HEK293 (cell line): ENCODE results near the gene ZNF385D.

Source experiments
- CTCF ChIA-PET: fragments of 350-600 bp; formaldehyde crosslinking; extraction: SDS; loops from one replicate; lab custom pipeline; 2021; ENCODE audit warnings: antibody characterized with exemption; lab: Yijun Ruan, JAX
- POLR2A ChIA-PET: fragments of 300-600 bp; formaldehyde crosslinking; extraction: SDS; loops from one replicate; lab custom pipeline; 2020; ENCODE audit warnings: antibody characterized with exemption, inconsistent platforms; lab: Yijun Ruan, JAX
- H3K27ac ChIP-seq: fragments of 200-500 bp; sonication (Bioruptor generic); 2 replicates; pipeline ENCODE4 v1.5.1; 2014; ENCODE audit warnings: low read depth, low read length, control low read depth, inconsistent platforms; ENCODE audit errors: extremely low read depth
- H3K36me3 ChIP-seq, 2 experiments: fragments of 200-500 bp in 1 of 2; sonication (Bioruptor generic) in 1 of 2; 1 replicate in 1 of 2; 2 replicates in 1 of 2; pipeline ENCODE4 v1.5.1; 2014 to 2017; ENCODE audit warnings: inconsistent platforms in 2 of 2, low read length in 2 of 2; ENCODE audit not compliant: control insufficient read depth in 2 of 2, insufficient read depth in 1 of 2
- H3K4me1 ChIP-seq: fragments of 200-500 bp; sonication (Bioruptor generic); 2 replicates; pipeline ENCODE4 v1.5.1; 2014; ENCODE audit warnings: mild to moderate bottlenecking, low read length, inconsistent platforms; ENCODE audit not compliant: control insufficient read depth, insufficient read depth
- H3K4me3 ChIP-seq: 2 replicates; pipeline ENCODE4 v1.5.1; 2011; ENCODE audit warnings: low read depth, mild to moderate bottlenecking, control low read depth, low read length, moderate library complexity
- H3K9me3 ChIP-seq: fragments of 200-500 bp; sonication (Bioruptor generic); 2 replicates; pipeline ENCODE4 v1.5.1; 2014; ENCODE audit warnings: low read depth, low read length, inconsistent platforms; ENCODE audit not compliant: control insufficient read depth, insufficient read depth
- FEZF1 ChIP-seq: fragments of 450-650 bp; formaldehyde crosslinking; IDR thresholded peaks from 2 replicates; pipeline ENCODE4 v1.5.1; 2016; ENCODE audit warnings: missing biosample characterization, missing genetic modification characterization
- GFI1B ChIP-seq: fragments of 450-650 bp; formaldehyde crosslinking; IDR thresholded peaks from 2 replicates; pipeline ENCODE4 v1.5.1; 2016; ENCODE audit warnings: missing biosample characterization, missing genetic modification characterization
- HOXA7 ChIP-seq: sonication (generic); formaldehyde crosslinking; IDR thresholded peaks from 2 replicates; pipeline ENCODE4 v1.8.1; 2022; ENCODE audit warnings: missing genetic modification reagents, borderline replicate concordance
- PBX3 ChIP-seq: sonication (generic); formaldehyde crosslinking; IDR thresholded peaks from 2 replicates; pipeline ENCODE4 v1.8.1; 2022; ENCODE audit warnings: mild to moderate bottlenecking, moderate library complexity, missing genetic modification reagents
- REPIN1 ChIP-seq: fragments of 450-650 bp; formaldehyde crosslinking; IDR thresholded peaks from 2 replicates; pipeline ENCODE4 v1.5.1; 2017; ENCODE audit warnings: missing biosample characterization, missing genetic modification characterization, low read depth
- ZBTB10 ChIP-seq: fragments of 450-650 bp; formaldehyde crosslinking; IDR thresholded peaks from 2 replicates; pipeline ENCODE4 v1.5.1; 2016; ENCODE audit warnings: missing biosample characterization, missing genetic modification characterization
- ZNF132 ChIP-seq: fragments of 450-650 bp; formaldehyde crosslinking; IDR thresholded peaks from 2 replicates; pipeline ENCODE4 v1.5.1; 2017; ENCODE audit warnings: missing biosample characterization, missing genetic modification characterization, borderline replicate concordance
- ZNF211 ChIP-seq: fragments of 450-650 bp; formaldehyde crosslinking; IDR thresholded peaks from 2 replicates; pipeline ENCODE4 v1.5.1; 2016; ENCODE audit warnings: low read depth, missing biosample characterization, missing genetic modification characterization
- ZNF214 ChIP-seq: fragments of 450-650 bp; formaldehyde crosslinking; IDR thresholded peaks from 2 replicates; pipeline ENCODE4 v1.5.1; 2017; ENCODE audit warnings: missing biosample characterization, mild to moderate bottlenecking, missing genetic modification characterization, borderline replicate concordance
- ZNF549 ChIP-seq: fragments of 450-650 bp; IDR thresholded peaks from 2 replicates; pipeline ENCODE4 v1.5.1; 2018; ENCODE audit warnings: missing biosample characterization, missing genetic modification characterization, mild to moderate bottlenecking, inconsistent platforms, moderate library complexity
- ZNF610 ChIP-seq: fragments of 450-650 bp; formaldehyde crosslinking; IDR thresholded peaks from 2 replicates; pipeline ENCODE4 v1.5.1; 2016; ENCODE audit warnings: missing biosample characterization, missing genetic modification characterization, borderline replicate concordance
- ZNF623 ChIP-seq: fragments of 450-650 bp; formaldehyde crosslinking; IDR thresholded peaks from 2 replicates; pipeline ENCODE4 v1.5.1; 2016; ENCODE audit warnings: missing biosample characterization, missing genetic modification characterization
- ZNF777 ChIP-seq: fragments of 450-650 bp; formaldehyde crosslinking; IDR thresholded peaks from 2 replicates; pipeline ENCODE4 v1.5.1; 2017; ENCODE audit warnings: missing biosample characterization, missing genetic modification characterization, borderline replicate concordance
- TF ChIP-seq, protein P1 (sequence below): fragments of 450-650 bp; formaldehyde crosslinking; IDR thresholded peaks from 2 replicates; pipeline ENCODE4 v1.5.1; 2016; ENCODE audit warnings: missing biosample characterization, missing genetic modification characterization
- TF ChIP-seq, protein P2 (sequence below): fragments of 450-650 bp; formaldehyde crosslinking; IDR thresholded peaks from 2 replicates; pipeline ENCODE4 v1.5.1; 2016; ENCODE audit warnings: missing biosample characterization, missing genetic modification characterization
- TF ChIP-seq, protein P3 (sequence below): fragments of 450-650 bp; formaldehyde crosslinking; IDR thresholded peaks from 2 replicates; pipeline ENCODE4 v1.5.1; 2016; ENCODE audit warnings: missing biosample characterization, missing genetic modification characterization
- TF ChIP-seq, protein P4 (sequence below): fragments of 450-650 bp; formaldehyde crosslinking; IDR thresholded peaks from 2 replicates; pipeline ENCODE4 v1.5.1; 2017; ENCODE audit warnings: missing biosample characterization, mild to moderate bottlenecking, missing genetic modification characterization, moderate library complexity

The ZNF385D gene

DNA sequence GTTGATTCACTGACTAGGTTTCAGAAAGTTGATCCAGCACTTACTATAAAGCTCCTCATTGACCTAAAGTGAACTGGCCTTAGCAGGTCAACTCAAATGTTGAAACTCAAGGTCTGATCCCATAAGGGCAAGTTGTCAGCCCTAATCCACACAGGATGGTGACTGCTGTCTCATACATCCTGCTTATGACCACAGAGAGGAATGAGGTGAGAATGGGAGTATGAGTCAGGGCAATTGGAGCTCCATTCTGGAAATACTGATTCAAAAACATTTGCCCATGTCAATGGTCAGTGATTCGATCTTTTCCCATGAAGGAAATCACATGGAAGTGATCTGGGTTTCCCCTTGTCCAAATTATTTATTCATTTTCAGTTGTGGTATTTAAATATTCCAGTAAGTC lies 78.7 kb downstream of the ZNF385D start:
- no peak overlapping the region for H3K27ac ChIP-seq

DNA sequence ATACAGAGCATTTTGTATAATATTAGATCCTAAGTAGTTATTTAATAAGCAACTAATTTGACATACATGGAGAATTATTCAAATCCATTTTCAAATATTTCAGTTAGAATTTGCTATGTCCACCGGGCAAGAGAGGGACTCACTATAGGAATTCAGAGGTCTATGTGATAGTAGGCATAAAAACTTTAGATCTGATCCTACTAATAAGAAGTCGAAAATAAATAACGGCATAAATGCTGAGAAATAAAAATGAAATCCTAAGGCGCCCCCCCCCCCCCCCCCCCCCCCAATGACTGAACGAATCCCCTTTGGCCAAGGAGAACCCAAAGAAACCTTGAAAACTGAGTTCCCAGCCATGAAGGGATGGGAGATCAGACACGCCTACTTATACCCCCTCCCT lies 80.6 kb downstream of the ZNF385D start:
- TF ChIP-seq REPIN1 (tag by site-specific recombination) (no peak), FEZF1 (no peak), ZNF549 (tag by site-specific recombination) (no peak), ZBTB10 (no peak), ZNF211 (tag by site-specific recombination) (no peak), ZNF214 (tag by site-specific recombination) (no peak), ZNF623 (tag by site-specific recombination) (no peak), ZNF132 (tag by site-specific recombination) (no peak), HOXA7 (no peak)
- TF ChIP-seq, protein P1, sequence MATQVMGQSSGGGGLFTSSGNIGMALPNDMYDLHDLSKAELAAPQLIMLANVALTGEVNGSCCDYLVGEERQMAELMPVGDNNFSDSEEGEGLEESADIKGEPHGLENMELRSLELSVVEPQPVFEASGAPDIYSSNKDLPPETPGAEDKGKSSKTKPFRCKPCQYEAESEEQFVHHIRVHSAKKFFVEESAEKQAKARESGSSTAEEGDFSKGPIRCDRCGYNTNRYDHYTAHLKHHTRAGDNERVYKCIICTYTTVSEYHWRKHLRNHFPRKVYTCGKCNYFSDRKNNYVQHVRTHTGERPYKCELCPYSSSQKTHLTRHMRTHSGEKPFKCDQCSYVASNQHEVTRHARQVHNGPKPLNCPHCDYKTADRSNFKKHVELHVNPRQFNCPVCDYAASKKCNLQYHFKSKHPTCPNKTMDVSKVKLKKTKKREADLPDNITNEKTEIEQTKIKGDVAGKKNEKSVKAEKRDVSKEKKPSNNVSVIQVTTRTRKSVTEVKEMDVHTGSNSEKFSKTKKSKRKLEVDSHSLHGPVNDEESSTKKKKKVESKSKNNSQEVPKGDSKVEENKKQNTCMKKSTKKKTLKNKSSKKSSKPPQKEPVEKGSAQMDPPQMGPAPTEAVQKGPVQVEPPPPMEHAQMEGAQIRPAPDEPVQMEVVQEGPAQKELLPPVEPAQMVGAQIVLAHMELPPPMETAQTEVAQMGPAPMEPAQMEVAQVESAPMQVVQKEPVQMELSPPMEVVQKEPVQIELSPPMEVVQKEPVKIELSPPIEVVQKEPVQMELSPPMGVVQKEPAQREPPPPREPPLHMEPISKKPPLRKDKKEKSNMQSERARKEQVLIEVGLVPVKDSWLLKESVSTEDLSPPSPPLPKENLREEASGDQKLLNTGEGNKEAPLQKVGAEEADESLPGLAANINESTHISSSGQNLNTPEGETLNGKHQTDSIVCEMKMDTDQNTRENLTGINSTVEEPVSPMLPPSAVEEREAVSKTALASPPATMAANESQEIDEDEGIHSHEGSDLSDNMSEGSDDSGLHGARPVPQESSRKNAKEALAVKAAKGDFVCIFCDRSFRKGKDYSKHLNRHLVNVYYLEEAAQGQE (tag by site-specific recombination): no peak
- TF ChIP-seq, protein P2, sequence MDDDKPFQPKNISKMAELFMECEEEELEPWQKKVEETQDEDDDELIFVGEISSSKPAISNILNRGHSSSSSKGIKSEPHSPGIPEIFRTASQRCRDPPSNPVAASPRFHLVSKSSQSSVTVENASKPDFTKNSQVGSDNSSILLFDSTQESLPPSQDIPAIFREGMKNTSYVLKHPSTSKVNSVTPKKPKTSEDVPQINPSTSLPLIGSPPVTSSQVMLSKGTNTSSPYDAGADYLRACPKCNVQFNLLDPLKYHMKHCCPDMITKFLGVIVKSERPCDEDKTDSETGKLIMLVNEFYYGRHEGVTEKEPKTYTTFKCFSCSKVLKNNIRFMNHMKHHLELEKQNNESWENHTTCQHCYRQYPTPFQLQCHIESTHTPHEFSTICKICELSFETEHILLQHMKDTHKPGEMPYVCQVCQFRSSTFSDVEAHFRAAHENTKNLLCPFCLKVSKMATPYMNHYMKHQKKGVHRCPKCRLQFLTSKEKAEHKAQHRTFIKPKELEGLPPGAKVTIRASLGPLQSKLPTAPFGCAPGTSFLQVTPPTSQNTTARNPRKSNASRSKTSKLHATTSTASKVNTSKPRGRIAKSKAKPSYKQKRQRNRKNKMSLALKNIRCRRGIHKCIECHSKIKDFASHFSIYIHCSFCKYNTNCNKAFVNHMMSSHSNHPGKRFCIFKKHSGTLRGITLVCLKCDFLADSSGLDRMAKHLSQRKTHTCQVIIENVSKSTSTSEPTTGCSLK (tag by site-specific recombination): no peak
- TF ChIP-seq, protein P3, sequence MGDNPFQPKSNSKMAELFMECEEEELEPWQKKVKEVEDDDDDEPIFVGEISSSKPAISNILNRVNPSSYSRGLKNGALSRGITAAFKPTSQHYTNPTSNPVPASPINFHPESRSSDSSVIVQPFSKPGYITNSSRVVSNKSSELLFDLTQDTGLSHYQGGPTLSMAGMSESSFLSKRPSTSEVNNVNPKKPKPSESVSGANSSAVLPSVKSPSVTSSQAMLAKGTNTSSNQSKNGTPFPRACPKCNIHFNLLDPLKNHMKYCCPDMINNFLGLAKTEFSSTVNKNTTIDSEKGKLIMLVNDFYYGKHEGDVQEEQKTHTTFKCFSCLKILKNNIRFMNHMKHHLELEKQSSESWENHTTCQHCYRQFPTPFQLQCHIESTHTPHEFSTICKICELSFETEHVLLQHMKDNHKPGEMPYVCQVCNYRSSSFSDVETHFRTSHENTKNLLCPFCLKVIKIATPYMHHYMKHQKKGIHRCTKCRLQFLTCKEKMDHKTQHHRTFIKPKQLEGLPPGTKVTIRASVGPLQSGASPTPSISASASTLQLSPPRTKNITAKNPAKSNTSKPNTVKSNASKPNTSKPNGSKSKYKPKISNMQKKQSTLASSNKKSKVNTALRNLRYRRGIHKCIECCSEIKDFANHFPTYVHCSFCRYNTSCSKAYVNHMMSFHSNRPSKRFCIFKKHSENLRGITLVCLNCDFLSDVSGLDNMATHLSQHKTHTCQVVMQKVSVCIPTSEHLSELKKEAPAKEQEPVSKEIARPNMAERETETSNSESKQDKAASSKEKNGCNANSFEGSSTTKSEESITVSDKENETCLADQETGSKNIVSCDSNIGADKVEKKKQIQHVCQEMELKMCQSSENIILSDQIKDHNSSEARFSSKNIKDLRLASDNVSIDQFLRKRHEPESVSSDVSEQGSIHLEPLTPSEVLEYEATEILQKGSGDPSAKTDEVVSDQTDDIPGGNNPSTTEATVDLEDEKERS: no peak
- TF ChIP-seq, protein P4, sequence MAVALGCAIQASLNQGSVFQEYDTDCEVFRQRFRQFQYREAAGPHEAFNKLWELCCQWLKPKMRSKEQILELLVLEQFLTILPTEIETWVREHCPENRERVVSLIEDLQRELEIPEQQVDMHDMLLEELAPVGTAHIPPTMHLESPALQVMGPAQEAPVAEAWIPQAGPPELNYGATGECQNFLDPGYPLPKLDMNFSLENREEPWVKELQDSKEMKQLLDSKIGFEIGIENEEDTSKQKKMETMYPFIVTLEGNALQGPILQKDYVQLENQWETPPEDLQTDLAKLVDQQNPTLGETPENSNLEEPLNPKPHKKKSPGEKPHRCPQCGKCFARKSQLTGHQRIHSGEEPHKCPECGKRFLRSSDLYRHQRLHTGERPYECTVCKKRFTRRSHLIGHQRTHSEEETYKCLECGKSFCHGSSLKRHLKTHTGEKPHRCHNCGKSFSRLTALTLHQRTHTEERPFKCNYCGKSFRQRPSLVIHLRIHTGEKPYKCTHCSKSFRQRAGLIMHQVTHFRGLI (tag by site-specific recombination): no peak
- H3K4me1 ChIP-seq: no peaks in the 10 kb centered on the region
- no peak overlapping the region for H3K4me3 ChIP-seq
- CTCF ChIA-PET: no interaction called here
- POLR2A ChIA-PET: no interaction called here
- H3K9me3 ChIP-seq: no peaks in the 10 kb centered on the region
- H3K36me3 ChIP-seq: no peaks in the 10 kb centered on the region
- no peak overlapping the region for H3K27ac ChIP-seq

More for the DNA sequence above, 78.7 kb downstream of the ZNF385D start:
- no peaks in the 10 kb centered on the region for H3K36me3 ChIP-seq
- ChIA-PET POLR2A (no interaction called here), CTCF (no interaction called here)
- H3K4me3 ChIP-seq: no peak overlapping the region
- TF ChIP-seq ZNF777 (tag by site-specific recombination) (no peak), ZNF610 (tag by site-specific recombination) (no peak), GFI1B (no peak), PBX3 (no peak)
- no peaks in the 10 kb centered on the region for H3K9me3 ChIP-seq
- no peaks in the 10 kb centered on the region for H3K4me1 ChIP-seq
